ENCODE measurements around the gene CUBN. TPM values are rescaled to one million over a fixed set of nuclear protein-coding genes. Genes with fewer than 3 reads are reported as not detected.

The CUBN gene
- total RNA-seq, 2 donors from 2014 or later, result 1.3 to 9.7 TPM

- Histone ChIP-seq H3K4me1 (replicated peaks) (no peaks in the 10 kb centered on the region), H3K27ac (no peak overlapping the region), H3K27me3 (replicated peaks; ENCODE audit: insufficient read depth) (no peaks in the 10 kb centered on the region), H3K9me3 (no peaks in the 10 kb centered on the region), H3K36me3 (no peaks in the 10 kb centered on the region), H3K4me3 (no peak overlapping the region)
- intact Hi-C loops (cut with DNase I), result no loop called here
- WGBS, result 29% methylated on average over 5 of the region's 5 CpGs
- DNase-seq (ENCODE audit: low spot score), result no peak
- no peak for TF ChIP-seq POLR2A (IDR thresholded peaks at IDR 0.05)
- TF ChIP-seq POLR2AphosphoS5 (IDR thresholded peaks at IDR 0.05), result no peak
- no peak for TF ChIP-seq CTCF (IDR thresholded peaks at IDR 0.05)
Observed at GRCh38 chr10:17138460-17139042, 8.9 kb upstream of the CUBN start.

- Histone ChIP-seq H3K4me3 (no peak overlapping the region), H3K27me3 (replicated peaks; ENCODE audit: insufficient read depth) (no peaks in the 10 kb centered on the region), H3K9me3 (no peaks in the 10 kb centered on the region), H3K27ac (no peak overlapping the region), H3K4me1 (replicated peaks) (no peaks in the 10 kb centered on the region), H3K36me3 (no peaks in the 10 kb centered on the region)
- intact Hi-C loops (cut with DNase I), result no loop called here
- DNase-seq (ENCODE audit: low spot score), result no peak
- TF ChIP-seq CTCF (IDR thresholded peaks at IDR 0.05) (no peak), POLR2AphosphoS5 (IDR thresholded peaks at IDR 0.05) (no peak), POLR2A (IDR thresholded peaks at IDR 0.05) (no peak)
Observed at GRCh38 chr10:17134737-17135260, 5.2 kb upstream of the CUBN start.

- TF ChIP-seq POLR2A (IDR thresholded peaks at IDR 0.05) (no peak), CTCF (IDR thresholded peaks at IDR 0.05) (no peak), POLR2AphosphoS5 (IDR thresholded peaks at IDR 0.05) (no peak)
- Histone ChIP-seq H3K4me3 (no peak overlapping the region), H3K27ac (no peak overlapping the region), H3K27me3 (replicated peaks; ENCODE audit: insufficient read depth) (no peaks in the 10 kb centered on the region), H3K36me3 (no peaks in the 10 kb centered on the region), H3K4me1 (replicated peaks) (no peaks in the 10 kb centered on the region), H3K9me3 (no peaks in the 10 kb centered on the region)
- intact Hi-C loops (cut with DNase I), result no loop called here
- 95% methylated on average over 2 of the region's 2 CpGs for WGBS
- DNase-seq (ENCODE audit: low spot score), result no peak
Observed at GRCh38 chr10:17134282-17134681, 4.7 kb upstream of the CUBN start.

DNA sequence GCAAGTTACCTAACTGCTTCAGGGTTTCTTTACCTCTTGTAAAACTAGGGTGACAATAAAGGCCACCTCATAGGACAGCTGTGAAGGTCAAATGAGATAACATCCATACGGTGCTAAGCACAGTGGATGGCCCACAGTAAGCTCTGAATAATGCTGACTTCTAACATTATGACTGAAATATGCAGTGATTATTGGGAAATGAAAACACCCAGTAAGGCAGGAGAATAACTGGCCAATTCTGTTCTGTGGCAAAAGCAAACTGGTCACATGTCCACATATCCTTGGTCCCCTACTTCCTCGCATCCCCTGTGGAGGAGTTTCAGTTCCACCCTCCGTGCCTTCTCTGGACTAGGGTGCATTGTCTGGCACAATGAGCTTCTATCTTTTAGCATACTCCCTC lies 1.4 kb downstream of the CUBN start:
- Histone ChIP-seq H3K4me3 (no peak overlapping the region), H3K27me3 (replicated peaks; ENCODE audit: insufficient read depth) (no peaks in the 10 kb centered on the region), H3K27ac (no peak overlapping the region), H3K36me3 (no peaks in the 10 kb centered on the region), H3K9me3 (no peaks in the 10 kb centered on the region), H3K4me1 (replicated peaks) (no peaks in the 10 kb centered on the region)
- 69% methylated on average over 3 of the region's 3 CpGs for WGBS
- intact Hi-C loops (cut with DNase I), result no loop called here
- DNase-seq (ENCODE audit: low spot score), result no peak
- TF ChIP-seq CTCF (IDR thresholded peaks at IDR 0.05) (no peak), POLR2AphosphoS5 (IDR thresholded peaks at IDR 0.05) (no peak), POLR2A (IDR thresholded peaks at IDR 0.05) (no peak)

- TF ChIP-seq CTCF (IDR thresholded peaks at IDR 0.05), result no peak
- no peak for TF ChIP-seq POLR2A (IDR thresholded peaks at IDR 0.05)
- no peak for TF ChIP-seq POLR2AphosphoS5 (IDR thresholded peaks at IDR 0.05)
- intact Hi-C loops (cut with DNase I), result no loop called here
- no peaks in the 10 kb centered on the region for H3K9me3 ChIP-seq
- no peaks in the 10 kb centered on the region for H3K27me3 ChIP-seq (replicated peaks; ENCODE audit: insufficient read depth)
- 94% methylated on average over 5 of the region's 5 CpGs for WGBS
- H3K36me3 ChIP-seq, result no peaks in the 10 kb centered on the region
- no peak overlapping the region for H3K4me3 ChIP-seq
- no peak for DNase-seq (ENCODE audit: low spot score)
- H3K27ac ChIP-seq, result no peak overlapping the region
- no peaks in the 10 kb centered on the region for H3K4me1 ChIP-seq (replicated peaks)
Observed at GRCh38 chr10:17126327-17126726, 3.3 kb downstream of the CUBN start.

Data from prostate gland (tissue), 2 donors.